SH-SY5Y (cell line): ENCODE results near the gene EIF5B.

ENCODE experiments used
- GATA2 ChIP-seq: IDR thresholded peaks from 2 replicates; pipeline ENCODE4 v1.6.1; 2011; ENCODE audit warnings: mild to moderate bottlenecking, low read depth, low read length
- GATA3 ChIP-seq: IDR thresholded peaks from 2 replicates; pipeline ENCODE4 v1.6.1; 2011; ENCODE audit warnings: low read depth, mild to moderate bottlenecking, low read length, moderate library complexity

DNA sequence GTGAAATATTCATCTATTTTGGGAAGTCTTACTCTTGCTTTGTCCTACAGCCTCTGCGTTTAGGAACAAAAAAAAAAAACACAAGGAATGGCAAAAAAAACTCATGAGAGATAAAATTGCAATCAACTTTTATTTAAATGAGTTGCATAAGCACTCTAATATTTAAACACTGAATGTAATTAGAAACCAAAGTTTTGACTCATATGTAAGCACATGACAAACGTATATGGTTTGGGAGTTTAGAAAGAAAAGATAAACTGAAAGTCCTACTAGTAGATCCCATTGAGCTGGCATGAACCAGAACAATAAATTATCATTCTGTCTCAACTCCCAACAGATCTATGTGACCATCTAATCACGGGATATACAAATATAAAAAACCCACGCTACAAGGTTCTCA lies 107.9 kb downstream of the EIF5B start:
- TF ChIP-seq GATA3 (no peak), GATA2 (no peak)
